Pancreas (tissue), 10 donors: ENCODE measurements around the gene FABP2. TPM values are rescaled to one million over a fixed set of nuclear protein-coding genes. Genes with fewer than 3 reads are reported as not detected.
"Not testable (repeated sequence)": the region's sequence is repeated elsewhere in the genome, so short reads cannot be mapped to it uniquely, and the experiment has no call there.

Source experiments
- ATAC-seq, 4 donors: fragments of 200-7000 bp; cut with Tn5 transposase; one replicate each; pipeline versions ENCODE4 v1.8.0 to v1.9.1; 2020; ENCODE audit warnings: mild to moderate bottlenecking in 4 of 4, moderate library complexity in 4 of 4
- DNase-seq, 6 donors: peaks; one replicate each; pipeline ENCODE4 v3.0.0-alpha.2; 2020
- FAIRE-seq: peaks from 2 replicates; lab custom pipeline; 2012; peaks lifted over from hg19 to GRCh38; lab: Jason Lieb, UNC
- H3K27ac ChIP-seq, 4 donors: fragments of 200-600 bp; sonication (generic); 1 replicate in 3 of 4; 2 replicates in 1 of 4; pipeline versions ENCODE4 v1.5.0 to v1.8.0; 2020
- H3K27me3 ChIP-seq, 4 donors: fragments of 200-600 bp; one replicate each; pipeline ENCODE4 v1.8.0; 2021
- H3K36me3 ChIP-seq, 3 donors: fragments of 200-600 bp; sonication (generic) in 1 of 3; one replicate each; pipeline versions ENCODE4 v1.5.0 to v1.8.0; 2020 to 2021
- H3K4me1 ChIP-seq, 3 donors: fragments of 200-600 bp; one replicate each; pipeline ENCODE4 v1.8.0; 2021
- H3K4me3 ChIP-seq, 4 donors: fragments of 200-600 bp; sonication (generic) in 2 of 4; one replicate each; pipeline versions ENCODE4 v1.5.0 to v1.8.0; 2020 to 2021
- H3K9me3 ChIP-seq, 4 donors: fragments of 200-600 bp; one replicate each; pipeline ENCODE4 v1.8.0; 2021
- WGBS, 2 donors: extraction: QIAGEN DNeasy Blood & Tissue Kit; methylation state at CpG; one replicate each; pipeline ENCODE4 v1.1.7; 2013; 5-methylcytosine and 5-hydroxymethylcytosine counted together
- intact Hi-C, 3 donors: fragments of 100-400 bp; cut with DNase I; formaldehyde crosslinking; loops; one replicate each; pipeline versions ENCODE4 v1.11.1 to v1.14.2; 2022
- polyA plus RNA-seq, 2 donors: library from polyadenylated mRNA; stranded (reverse); fragments of 200-250 nt; gene quantifications; one replicate each; pipeline ENCODE4 v1.2.3, GENCODE V29; 2013
- total RNA-seq, 6 donors: library from RNA; stranded (reverse); fragmentation: NEBNext Ultra II Directional in 4 of 6; extraction: Animal tissue kit (Norgen Biotek cat#: 25700) in 4 of 6; gene quantifications; one replicate each; pipeline versions ENCODE4 v1.2.1 to v1.2.4, GENCODE V29; 2021 to 2023
- TF ChIP-seq, protein P1 (sequence below), 4 donors: fragments of 200-600 bp; sonication (generic) in 3 of 4; IDR thresholded peaks; one replicate each; pipeline versions ENCODE4 v1.5.0 to v1.8.0; 2021; ENCODE audit warnings: antibody characterized with exemption in 4 of 4
- donor health status: healthy with polysubstance abuse.
- donor health status: DM: no; HTN: no; CAD: no; lungs with moderate emphysema.
- donor health status: DM: no; HTN: no; CAD: no.
- donor health status: control.
- donor health status: control.
- donor health status: Bipolar disorder and iron deficiency.
- donor health status: DM: yes; HTN: yes; CAD: no.
- donor health status: DM: no; HTN: no; CAD: no.
- donor health status: DM: no; HTN: no; CAD: no.
- donor health status: DM: yes; HTN: yes; CAD: no.

The FABP2 gene
- total RNA-seq, result not detected
- polyA plus RNA-seq, result under 1 TPM in 1 of 2 donors, not detected in 1; 0.05 TPM

- Histone ChIP-seq H3K4me3 (no peak within 1 kb of the TSS), H3K27me3 (no peaks in the 10 kb centered on the region), H3K27ac (no peak within 1 kb of the TSS), H3K4me1 (no peaks in the 10 kb centered on the region), H3K9me3 (no peaks in the 10 kb centered on the region), H3K36me3 (no peaks in the 10 kb centered on the region)
- ATAC-seq (no peak), DNase-seq (no peak), FAIRE-seq (peak; percentile 51)
- TF ChIP-seq, protein P1, sequence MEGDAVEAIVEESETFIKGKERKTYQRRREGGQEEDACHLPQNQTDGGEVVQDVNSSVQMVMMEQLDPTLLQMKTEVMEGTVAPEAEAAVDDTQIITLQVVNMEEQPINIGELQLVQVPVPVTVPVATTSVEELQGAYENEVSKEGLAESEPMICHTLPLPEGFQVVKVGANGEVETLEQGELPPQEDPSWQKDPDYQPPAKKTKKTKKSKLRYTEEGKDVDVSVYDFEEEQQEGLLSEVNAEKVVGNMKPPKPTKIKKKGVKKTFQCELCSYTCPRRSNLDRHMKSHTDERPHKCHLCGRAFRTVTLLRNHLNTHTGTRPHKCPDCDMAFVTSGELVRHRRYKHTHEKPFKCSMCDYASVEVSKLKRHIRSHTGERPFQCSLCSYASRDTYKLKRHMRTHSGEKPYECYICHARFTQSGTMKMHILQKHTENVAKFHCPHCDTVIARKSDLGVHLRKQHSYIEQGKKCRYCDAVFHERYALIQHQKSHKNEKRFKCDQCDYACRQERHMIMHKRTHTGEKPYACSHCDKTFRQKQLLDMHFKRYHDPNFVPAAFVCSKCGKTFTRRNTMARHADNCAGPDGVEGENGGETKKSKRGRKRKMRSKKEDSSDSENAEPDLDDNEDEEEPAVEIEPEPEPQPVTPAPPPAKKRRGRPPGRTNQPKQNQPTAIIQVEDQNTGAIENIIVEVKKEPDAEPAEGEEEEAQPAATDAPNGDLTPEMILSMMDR (IDR thresholded peaks at IDR 0.05), result no peak
- intact Hi-C loops, result no loop called here
- 47 to 63% methylated on average over 6 of the region's 6 CpGs for WGBS, 2 donors
Measured at GRCh38 chr4:119321921-119322687, at the start of gene FABP2. Gene FABP2, minus strand, starts transcription at chr4:119322138. Its CDS starts 36 bp downstream, at chr4:119322102.

GRCh38 chr4:119370951-119371683, 49.2 kb upstream of the FABP2 start:
- H3K27ac ChIP-seq, ATAC-seq, H3K9me3 ChIP-seq, H3K36me3 ChIP-seq, H3K27me3 ChIP-seq, DNase-seq, H3K4me3 ChIP-seq, H3K4me1 ChIP-seq, intact Hi-C loops, FAIRE-seq: not testable (repeated sequence)
- WGBS, 2 donors, result 45 to 55% methylated on average over 3 of the region's 3 CpGs

- H3K27me3 ChIP-seq, H3K4me1 ChIP-seq, DNase-seq, H3K4me3 ChIP-seq, H3K9me3 ChIP-seq, H3K27ac ChIP-seq, intact Hi-C loops, H3K36me3 ChIP-seq, FAIRE-seq: not testable (repeated sequence)
- whole genome bisulfite sequencing, 2 donors, result 65 to 66% methylated on average over 5 of the region's 5 CpGs
- peak in 1 of 4 donors; percentile 22 for ATAC-seq
Measured at GRCh38 chr4:119370392-119370791, 48.5 kb upstream of the FABP2 start.

DNA sequence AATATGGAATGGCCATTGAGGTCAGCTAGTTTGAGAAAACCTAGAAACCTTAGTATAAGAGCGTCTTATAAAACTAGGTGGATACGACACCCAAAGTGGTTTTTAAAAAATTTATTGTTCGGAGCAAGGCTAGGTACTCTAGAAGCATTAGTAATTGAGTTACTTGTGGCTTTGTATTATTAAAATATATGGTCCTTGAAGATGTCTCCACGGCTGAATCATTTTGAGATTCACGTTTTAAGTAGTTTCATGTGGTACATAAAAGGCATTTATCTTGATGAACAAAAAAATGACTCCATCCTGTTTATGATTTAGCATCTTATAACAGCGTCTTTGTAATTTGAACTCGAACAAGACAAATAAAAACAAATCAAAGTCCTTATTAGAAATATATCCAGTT, 44.9 kb upstream of the FABP2 start:
- H3K4me1 ChIP-seq, DNase-seq, H3K27me3 ChIP-seq, ATAC-seq, H3K27ac ChIP-seq, H3K9me3 ChIP-seq, H3K4me3 ChIP-seq, intact Hi-C loops, H3K36me3 ChIP-seq, FAIRE-seq: not testable (repeated sequence)
- WGBS, 2 donors, result 47 to 62% methylated on average over 7 of the region's 7 CpGs

DNA sequence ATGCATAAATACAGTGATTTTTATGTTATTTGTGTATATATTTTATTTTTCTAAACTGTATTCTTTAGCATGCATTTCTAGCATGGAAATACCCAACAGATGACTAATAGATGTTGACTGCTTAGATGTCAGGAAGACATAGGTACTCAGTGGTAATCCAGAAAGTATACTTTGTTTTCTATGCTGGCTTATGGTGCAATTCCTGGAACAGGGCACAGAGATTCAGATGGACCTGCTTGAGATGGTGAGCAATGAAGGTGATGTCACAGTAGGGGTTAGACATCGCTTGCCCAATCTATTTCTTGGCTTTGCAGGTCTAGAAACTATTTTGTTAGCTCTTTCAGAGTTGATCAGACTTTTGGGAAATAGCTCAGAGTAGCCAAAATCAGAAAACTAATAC, 42.3 kb upstream of the FABP2 start:
- DNase-seq, FAIRE-seq, H3K36me3 ChIP-seq, H3K27me3 ChIP-seq, H3K27ac ChIP-seq, intact Hi-C loops, H3K9me3 ChIP-seq, H3K4me1 ChIP-seq, ATAC-seq, H3K4me3 ChIP-seq: not testable (repeated sequence)
- WGBS, 2 donors, result 83 to 86% methylated on average over 1 of the region's 1 CpG

GRCh38 chr4:119363372-119363771, 41.4 kb upstream of the FABP2 start:
- H3K9me3 ChIP-seq, FAIRE-seq, DNase-seq, H3K36me3 ChIP-seq, ATAC-seq, H3K4me1 ChIP-seq, H3K27me3 ChIP-seq, intact Hi-C loops, H3K4me3 ChIP-seq, H3K27ac ChIP-seq: not testable (repeated sequence)
- WGBS, 2 donors, result 66 to 72% methylated on average over 6 of the region's 6 CpGs

GRCh38 chr4:119362413-119362812, 40.5 kb upstream of the FABP2 start:
- H3K27ac ChIP-seq, H3K36me3 ChIP-seq, H3K4me1 ChIP-seq, H3K27me3 ChIP-seq, DNase-seq, intact Hi-C loops, H3K9me3 ChIP-seq, H3K4me3 ChIP-seq, FAIRE-seq, ATAC-seq: not testable (repeated sequence)
- 70 to 73% methylated on average over 3 of the region's 3 CpGs for WGBS, 2 donors

- H3K27ac ChIP-seq, H3K36me3 ChIP-seq, DNase-seq, FAIRE-seq, H3K4me1 ChIP-seq, H3K4me3 ChIP-seq, H3K27me3 ChIP-seq, intact Hi-C loops, ATAC-seq, H3K9me3 ChIP-seq: not testable (repeated sequence)
- WGBS, 2 donors, result 63 to 64% methylated on average over 2 of the region's 2 CpGs
Measured at GRCh38 chr4:119359873-119360272, 37.9 kb upstream of the FABP2 start.

DNA sequence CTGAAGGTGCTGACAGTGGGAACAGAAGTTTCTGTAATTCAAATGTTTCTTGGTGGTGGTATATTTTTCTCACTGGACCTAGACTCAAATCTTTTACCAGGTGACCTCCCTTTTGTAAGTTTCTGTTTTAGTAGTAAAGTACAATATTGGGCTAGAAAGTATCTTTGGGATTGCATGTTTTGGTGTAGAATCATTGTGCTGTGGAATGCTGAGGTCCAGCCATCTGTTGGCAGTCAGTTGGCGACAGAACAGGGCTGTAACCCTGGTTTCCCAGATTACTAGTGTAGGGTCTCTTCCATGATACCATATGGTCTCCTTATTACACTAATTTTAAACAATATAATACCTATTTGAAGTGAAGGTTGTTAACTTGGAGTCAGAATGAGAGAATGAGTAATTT, 34.9 kb upstream of the FABP2 start:
- H3K4me3 ChIP-seq, H3K36me3 ChIP-seq, H3K4me1 ChIP-seq, H3K27me3 ChIP-seq, intact Hi-C loops, FAIRE-seq, DNase-seq, H3K27ac ChIP-seq, H3K9me3 ChIP-seq, ATAC-seq: not testable (repeated sequence)
- WGBS, 2 donors, result 91 to 100% methylated on average over 1 of the region's 1 CpG

DNA sequence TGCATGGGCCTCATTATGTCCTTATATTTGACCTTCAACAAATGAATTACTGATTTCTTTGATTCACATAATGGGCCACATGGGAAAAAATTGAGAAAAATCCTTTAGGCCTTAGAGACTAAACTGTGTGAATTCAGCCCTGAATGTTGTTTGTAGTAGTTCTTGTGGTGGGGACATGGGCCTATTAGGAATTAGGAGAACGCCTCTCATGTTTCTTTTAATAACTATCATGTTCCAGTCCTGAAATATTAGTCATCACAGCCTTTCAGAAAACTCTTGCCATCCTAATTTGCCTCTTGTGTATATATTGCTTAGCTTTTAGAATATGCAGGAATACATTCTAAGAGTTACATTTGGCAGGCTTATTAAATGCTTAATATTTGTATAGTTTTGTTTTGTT, 34.1 kb upstream of the FABP2 start:
- H3K4me3 ChIP-seq, ATAC-seq, H3K27me3 ChIP-seq, intact Hi-C loops, H3K27ac ChIP-seq, H3K9me3 ChIP-seq, FAIRE-seq, H3K36me3 ChIP-seq, DNase-seq, H3K4me1 ChIP-seq: not testable (repeated sequence)
- WGBS, 2 donors, result 89 to 95% methylated on average over 1 of the region's 1 CpG

DNA sequence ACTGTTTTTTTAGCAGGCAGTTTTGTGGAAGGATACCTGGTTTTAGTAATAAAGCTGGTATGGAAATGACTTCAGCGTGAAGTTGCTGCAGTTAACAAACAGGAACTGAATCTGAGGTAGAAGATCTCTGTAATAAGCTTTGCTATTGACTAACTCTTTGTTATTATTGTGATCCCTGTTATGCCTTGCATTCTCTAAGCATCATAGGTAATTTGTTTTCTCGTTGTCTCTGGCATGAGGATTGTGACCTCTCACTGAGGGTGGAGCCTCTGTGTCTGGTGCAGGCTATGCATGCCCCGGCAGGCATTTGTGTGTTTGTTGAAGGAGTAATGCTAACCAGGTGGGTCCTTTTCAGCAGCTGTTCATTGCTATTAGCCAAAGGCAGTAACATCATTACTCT, 31.4 kb upstream of the FABP2 start:
- H3K27me3 ChIP-seq, H3K4me3 ChIP-seq, H3K36me3 ChIP-seq, DNase-seq, intact Hi-C loops, FAIRE-seq, H3K4me1 ChIP-seq, H3K9me3 ChIP-seq, H3K27ac ChIP-seq: not testable (repeated sequence)
- peak in 1 of 4 donors; percentile 50 for ATAC-seq
- WGBS, 2 donors, result 34 to 36% methylated on average over 3 of the region's 3 CpGs
